ENCODE measurements around the gene AKAP6. TPM values are rescaled to one million over a fixed set of nuclear protein-coding genes. Genes with fewer than 3 reads are reported as not detected.

AKAP6 gene
- total and polyA plus RNA-seq, 7 donors: 0.60 to 56.2 (median 29.5) TPM; not detected in 1

DNA sequence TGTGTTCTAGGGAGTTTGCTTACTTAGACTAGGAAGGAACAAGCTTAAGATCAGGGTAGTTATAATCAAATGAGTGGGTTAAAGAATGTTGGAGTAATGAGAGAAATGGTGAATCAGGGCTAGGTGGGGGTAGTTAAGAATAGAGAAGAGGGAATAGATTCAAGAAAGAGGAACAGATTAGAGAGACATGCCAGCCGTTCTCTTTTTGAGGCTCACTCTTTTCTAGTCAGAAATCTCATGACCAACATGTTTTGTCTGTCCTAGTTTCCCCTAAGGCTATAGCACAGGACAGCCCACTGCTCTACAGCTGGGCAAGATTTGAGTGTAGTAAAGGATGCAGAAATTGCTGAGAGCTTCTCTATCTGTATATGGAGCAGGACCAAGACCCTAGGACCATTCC, 258.4 kb downstream of the AKAP6 start:
- no peaks in the 10 kb centered on the region for H3K36me3 ChIP-seq
- no peak overlapping the region for H3K4me3 ChIP-seq
- no peak overlapping the region for H3K27ac ChIP-seq
- TF ChIP-seq CTCF (IDR thresholded peaks at IDR 0.05) (no peak), POLR2AphosphoS5 (IDR thresholded peaks at IDR 0.05) (no peak), POLR2A (IDR thresholded peaks at IDR 0.05) (no peak), EP300 (IDR thresholded peaks at IDR 0.05) (no peak)
- intact Hi-C loops (cut with DNase I): no loop called here
- WGBS, 2 donors: 81 to 82% methylated on average over 1 of the region's 1 CpG
- peaks cover 0 to 2% (median 0%) of the 10 kb centered on the region in 4 donors for H3K9me3 ChIP-seq
- H3K4me1 ChIP-seq: peaks cover 0 to 7% (median 2%) of the 10 kb centered on the region in 4 donors
- no peaks in the 10 kb centered on the region for H3K27me3 ChIP-seq
- DNase-seq: no peak

DNA sequence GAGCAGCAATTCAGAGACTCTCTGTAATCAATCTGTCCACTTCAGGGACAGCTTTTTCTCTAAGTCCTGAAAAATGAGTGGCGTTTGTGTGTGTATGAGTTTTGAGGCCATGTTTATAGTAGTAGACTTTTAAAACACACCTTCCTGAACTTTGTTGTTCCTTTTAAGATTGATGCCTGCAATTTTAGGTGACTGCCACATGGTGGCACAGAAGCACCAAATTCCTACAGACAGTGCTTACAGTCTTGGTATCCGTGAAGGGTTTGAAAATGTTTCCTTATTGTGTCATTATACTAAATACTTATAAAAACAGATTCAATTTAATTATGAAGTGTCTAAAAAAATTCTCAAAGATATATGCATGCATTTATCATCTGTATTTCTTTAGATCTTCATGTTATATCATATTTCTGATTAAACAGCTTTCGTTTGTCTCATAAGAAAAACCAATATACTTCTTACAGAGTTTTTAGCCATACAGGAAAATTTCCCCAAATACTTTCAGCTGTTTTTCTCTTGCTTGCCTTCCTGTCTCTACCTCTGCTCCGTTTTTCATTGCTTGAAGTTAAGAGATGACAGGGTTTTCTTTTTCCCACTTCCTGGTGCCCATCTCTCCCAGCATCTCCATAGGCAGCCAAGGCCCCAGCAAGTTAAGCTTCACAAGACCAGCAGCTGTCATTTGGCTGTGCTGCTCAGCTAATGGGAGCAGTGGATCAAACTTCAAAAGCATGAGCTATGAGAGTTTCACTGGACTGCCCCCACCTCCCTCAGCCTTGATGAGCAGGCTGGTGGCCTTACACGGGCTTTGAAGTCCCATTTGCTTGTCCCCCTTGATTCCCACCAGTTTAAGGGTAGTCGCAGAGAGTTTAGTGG, 259.6 kb downstream of the AKAP6 start:
- Histone ChIP-seq H3K36me3 (no peaks in the 10 kb centered on the region), H3K4me3 (no peak overlapping the region), H3K27ac (no peak overlapping the region), H3K4me1 (peaks cover 0 to 19% (median 12%) of the 10 kb centered on the region in 4 donors), H3K27me3 (no peaks in the 10 kb centered on the region), H3K9me3 (peaks cover 0 to 2% (median 0%) of the 10 kb centered on the region in 4 donors)
- no peak for TF ChIP-seq EP300 (IDR thresholded peaks at IDR 0.05)
- no peak for TF ChIP-seq POLR2A (IDR thresholded peaks at IDR 0.05)
- TF ChIP-seq CTCF (IDR thresholded peaks at IDR 0.05): peak in 1 of 4 experiments; percentile 35
- WGBS, 2 donors: 70 to 77% methylated on average over 6 of the region's 6 CpGs
- no peak for DNase-seq
- intact Hi-C loops (cut with DNase I): no loop called here

DNA sequence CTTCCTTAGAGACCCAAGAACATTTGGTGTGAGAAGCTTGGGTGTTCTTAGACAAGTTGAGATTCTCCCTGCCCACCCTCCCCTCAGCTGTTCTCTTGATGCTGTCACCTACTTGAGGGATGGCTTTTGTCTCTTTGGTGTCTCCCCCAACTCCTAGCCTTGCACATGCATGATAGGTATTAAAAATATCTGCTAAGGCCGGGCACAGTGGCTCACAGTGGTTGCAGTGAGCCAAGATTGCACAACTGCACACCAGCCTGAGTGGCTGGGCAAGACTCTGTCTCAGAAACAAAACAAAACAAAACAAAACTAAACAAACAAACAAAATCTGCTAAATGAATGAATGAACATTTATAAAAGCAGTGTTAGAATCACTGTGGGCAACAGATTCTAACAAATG, 261.1 kb downstream of the AKAP6 start:
- 76 to 87% methylated on average over 1 of the region's 1 CpG for WGBS, 2 donors
- Histone ChIP-seq H3K36me3 (no peaks in the 10 kb centered on the region), H3K9me3 (peaks cover 0 to 2% (median 0%) of the 10 kb centered on the region in 4 donors), H3K27ac (no peak overlapping the region), H3K4me3 (no peak overlapping the region), H3K4me1 (peaks cover 0 to 34% (median 26%) of the 10 kb centered on the region in 4 donors), H3K27me3 (no peaks in the 10 kb centered on the region)
- no peak for DNase-seq
- TF ChIP-seq CTCF (IDR thresholded peaks at IDR 0.05): no peak
- no peak for TF ChIP-seq EP300 (IDR thresholded peaks at IDR 0.05)
- intact Hi-C loops (cut with DNase I): no loop called here

DNA sequence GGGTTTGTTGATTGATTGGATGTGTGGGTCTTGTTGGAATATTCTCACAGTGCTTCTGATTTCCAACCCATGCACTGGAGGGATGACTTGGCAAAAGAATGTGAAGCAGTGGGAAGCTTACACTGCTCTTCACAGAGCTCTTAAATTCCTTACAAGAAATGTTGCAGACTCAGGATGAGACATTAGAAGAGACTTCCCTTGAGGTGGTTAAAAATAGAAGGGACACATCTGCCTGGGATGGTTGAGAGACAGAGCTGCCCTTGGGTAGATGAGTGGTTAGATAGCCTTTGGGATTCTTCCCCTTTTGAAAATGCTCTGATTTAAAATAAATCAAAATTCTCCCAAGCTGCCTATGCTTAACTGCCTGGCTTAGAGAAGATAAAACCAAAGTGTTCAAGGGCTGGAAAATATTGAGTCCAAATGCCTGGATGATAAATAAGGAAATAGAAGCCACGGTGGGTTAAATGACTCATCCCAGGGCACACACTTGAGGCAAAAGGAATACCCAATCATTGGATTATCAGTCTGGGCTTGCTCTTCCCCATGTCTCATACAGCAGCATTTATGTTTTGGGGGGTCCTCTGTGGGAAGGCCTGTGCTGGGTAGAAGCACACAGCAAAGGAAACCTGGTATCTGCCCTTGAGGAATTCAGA, 264.3 kb downstream of the AKAP6 start:
- H3K27me3 ChIP-seq: no peaks in the 10 kb centered on the region
- no peak overlapping the region for H3K4me3 ChIP-seq
- intact Hi-C loops (cut with DNase I): no loop called here
- 16 to 47% methylated on average over 1 of the region's 1 CpG for WGBS, 2 donors
- peaks cover 0 to 40% (median 31%) of the 10 kb centered on the region in 4 donors for H3K4me1 ChIP-seq
- no peak for DNase-seq
- TF ChIP-seq POLR2A (IDR thresholded peaks at IDR 0.05): no peak
- no peak for TF ChIP-seq EP300 (IDR thresholded peaks at IDR 0.05)
- no peak for TF ChIP-seq CTCF (IDR thresholded peaks at IDR 0.05)
- no peak for TF ChIP-seq POLR2AphosphoS5 (IDR thresholded peaks at IDR 0.05)
- peak overlapping the region in 2 of 4 donors; percentile 42 to 55 for H3K27ac ChIP-seq
- no peaks in the 10 kb centered on the region for H3K36me3 ChIP-seq
- peaks cover 0 to under 1% (median 0%) of the 10 kb centered on the region in 4 donors for H3K9me3 ChIP-seq
